ENCODE data around the gene P2RX6. TPM values are rescaled to one million over a fixed set of nuclear protein-coding genes. Genes with fewer than 3 reads are reported as not detected.
A peak's percentile ranks its signal among the peaks of the same experiment; 100 is the strongest.

The P2RX6 gene
- total and polyA plus RNA-seq, 9 of the 15 experiments (the other 6 are each of a cell fraction or from before 2014, with no cell fraction given): 0.01 to 3.9 (median 1.5) TPM; not detected in 1

GRCh38 chr22:20968281-20968977, 46.5 kb upstream of the P2RX6 start (continued):
- TF ChIP-seq ARID4B (CRISPR knock-in tag; IDR thresholded peaks at IDR 0.05): no peak; the same call in 1 of the 2 replicates
- TF ChIP-seq SPI1 (IDR thresholded peaks at IDR 0.05; ENCODE audit: borderline replicate concordance, low read depth, low read length): peak; percentile 90
- TF ChIP-seq TCF7L2 (IDR thresholded peaks at IDR 0.05; ENCODE audit: low read depth, low read length): no peak
- TF ChIP-seq SRSF7 (optimal IDR thresholded peaks at IDR 0.05; ENCODE audit: low read depth, low read length): no peak
- TF ChIP-seq MEF2A (IDR thresholded peaks at IDR 0.05; ENCODE audit: control insufficient read depth, low read depth, low read length): no peak
- no peak for TF ChIP-seq DACH1 (IDR thresholded peaks at IDR 0.05; ENCODE audit: partially characterized antibody)
- no peak for TF ChIP-seq ZNF707 (CRISPR knock-in tag; conservative IDR thresholded peaks at IDR 0.05)
- 0 out of 2 replicates have a peak, but pooled peaks have one; percentile 15 for TF ChIP-seq ZHX1 (conservative IDR thresholded peaks at IDR 0.05; ENCODE audit: low read length)
- no peak for TF ChIP-seq RBM39 (optimal IDR thresholded peaks at IDR 0.05; ENCODE audit: low read depth, low read length)
- no peak for TF ChIP-seq ZSCAN29 (IDR thresholded peaks at IDR 0.05)
- TF ChIP-seq TEAD4 (IDR thresholded peaks at IDR 0.05; ENCODE audit: low read length): no peak
- TF ChIP-seq TEAD4 (CRISPR knock-in tag; IDR thresholded peaks at IDR 0.05; ENCODE audit: borderline replicate concordance): peak; percentile 33; the same call in 1 of the 2 replicates
- TF ChIP-seq HDAC2 (IDR thresholded peaks at IDR 0.05): no peak
- no peak for TF ChIP-seq ZNF717 (CRISPR knock-in tag; IDR thresholded peaks at IDR 0.05)
- TF ChIP-seq TBL1XR1 (IDR thresholded peaks at IDR 0.05; ENCODE audit: low read length in 2 of 2): 0 out of 4 replicates have a peak, but pooled peaks of 1 of the 2 experiments have one; percentile 5
- TF ChIP-seq GATA2 (CRISPR knock-in tag; IDR thresholded peaks at IDR 0.05): no peak
- no peak for TF ChIP-seq NR4A1 (CRISPR knock-in tag; IDR thresholded peaks at IDR 0.05)
- TF ChIP-seq NR4A1 (tag; IDR thresholded peaks at IDR 0.05): no peak
- no peak for TF ChIP-seq ZNF146 (CRISPR knock-in tag; IDR thresholded peaks at IDR 0.05; ENCODE audit: unreplicated experiment)
- no peak for TF ChIP-seq MEIS2 (IDR thresholded peaks at IDR 0.05; ENCODE audit: partially characterized antibody)
- TF ChIP-seq BMI1 (IDR thresholded peaks at IDR 0.05; ENCODE audit: low read length): no peak
- TF ChIP-seq HES1 (IDR thresholded peaks at IDR 0.05; ENCODE audit: low read depth): no peak
- no peak; the same call in 1 of the 2 replicates for TF ChIP-seq ZNF232 (CRISPR knock-in tag; IDR thresholded peaks at IDR 0.05)

Measured in K562 (cell line).